Measurements from ENCODE around the gene TCL1B. TPM values are rescaled to one million over a fixed set of nuclear protein-coding genes. Genes with fewer than 3 reads are reported as not detected.
"Not testable (repeated sequence)": the region's sequence is repeated elsewhere in the genome, so short reads cannot be mapped to it uniquely, and the experiment has no call there.

TCL1B gene
- polyA plus RNA-seq, 1 donor: 0.60 TPM

GRCh38 chr14:95703341-95703740 is 17.1 kb downstream of the TCL1B start:
- no peak for DNase-seq

GRCh38 chr14:95703805-95704204 is 17.6 kb downstream of the TCL1B start:
- DNase-seq: no peak

- no peak for DNase-seq
Measured at GRCh38 chr14:95705518-95705917, 19.3 kb downstream of the TCL1B start.

- no peak for DNase-seq
Measured at GRCh38 chr14:95707327-95707726, 21.1 kb downstream of the TCL1B start.

- DNase-seq: no peak
Measured at GRCh38 chr14:95710106-95710505, 23.9 kb downstream of the TCL1B start.

- no peak for DNase-seq
Measured at GRCh38 chr14:95711476-95712176, 25.4 kb downstream of the TCL1B start.

GRCh38 chr14:95712398-95712797 is 26.2 kb downstream of the TCL1B start:
- no peak for DNase-seq

GRCh38 chr14:95713596-95714371 is 27.6 kb downstream of the TCL1B start, which contains the start of gene TCL1A:
Gene TCL1A (minus strand): TSS chr14:95714125. CDS start chr14:95714066, 59 bp downstream.
- no peak for DNase-seq

- DNase-seq: no peak
Measured at GRCh38 chr14:95722525-95723190, 36.4 kb downstream of the TCL1B start.

GRCh38 chr14:95725685-95726336 is 39.6 kb downstream of the TCL1B start:
- DNase-seq: no peak

GRCh38 chr14:95727056-95727700 is 41.0 kb downstream of the TCL1B start:
- no peak for DNase-seq

- DNase-seq: not testable (repeated sequence)
Measured at GRCh38 chr14:95729402-95730028, 43.3 kb downstream of the TCL1B start.

- no peak for DNase-seq
Measured at GRCh38 chr14:95730126-95730525, 43.9 kb downstream of the TCL1B start.

GRCh38 chr14:95733212-95733611 is 47.0 kb downstream of the TCL1B start:
- no peak for DNase-seq

- DNase-seq: no peak
Measured at GRCh38 chr14:95739356-95739755, 53.1 kb downstream of the TCL1B start.

- peak; percentile 52 for DNase-seq
Measured at GRCh38 chr14:95741038-95741490, 54.8 kb downstream of the TCL1B start.

GRCh38 chr14:95741781-95742180 is 55.6 kb downstream of the TCL1B start:
- DNase-seq: no peak
